ENCODE results near the gene CACFD1.

DNA sequence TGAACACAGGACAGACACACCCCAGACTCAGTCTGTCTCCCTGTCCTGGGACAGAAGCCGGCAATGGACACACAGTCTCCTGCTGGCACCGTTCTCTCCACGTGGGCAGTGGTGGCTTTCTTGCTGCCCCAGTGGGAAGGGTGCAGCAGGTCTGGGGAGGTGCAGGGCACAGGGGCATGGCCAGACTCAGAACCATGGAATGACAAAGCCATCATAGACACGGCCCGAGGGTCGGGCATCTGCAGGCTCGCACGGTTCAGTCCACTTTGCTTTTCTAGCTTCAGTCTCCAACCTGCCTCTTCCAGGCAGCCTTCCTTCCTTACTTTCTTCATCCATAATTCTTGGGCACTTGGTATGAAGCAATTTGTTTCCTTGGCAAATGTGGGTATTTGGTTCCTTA is 48.3 kb downstream of the CACFD1 start:
- TF ChIP-seq GATA3 (IDR thresholded peaks at IDR 0.05; ENCODE audit: low read depth, low read length) (no peak), GATA2 (IDR thresholded peaks at IDR 0.05; ENCODE audit: low read depth, low read length) (no peak)

Data from SH-SY5Y (cell line).